EH (cell line): ENCODE measurements around the gene FAM171A2.

Source experiments
- DNase-seq: peaks from one replicate; pipeline ENCODE4 v3.0.0-alpha.2; 2015; ENCODE audit warnings: low read depth

The FAM171A2 gene

DNA sequence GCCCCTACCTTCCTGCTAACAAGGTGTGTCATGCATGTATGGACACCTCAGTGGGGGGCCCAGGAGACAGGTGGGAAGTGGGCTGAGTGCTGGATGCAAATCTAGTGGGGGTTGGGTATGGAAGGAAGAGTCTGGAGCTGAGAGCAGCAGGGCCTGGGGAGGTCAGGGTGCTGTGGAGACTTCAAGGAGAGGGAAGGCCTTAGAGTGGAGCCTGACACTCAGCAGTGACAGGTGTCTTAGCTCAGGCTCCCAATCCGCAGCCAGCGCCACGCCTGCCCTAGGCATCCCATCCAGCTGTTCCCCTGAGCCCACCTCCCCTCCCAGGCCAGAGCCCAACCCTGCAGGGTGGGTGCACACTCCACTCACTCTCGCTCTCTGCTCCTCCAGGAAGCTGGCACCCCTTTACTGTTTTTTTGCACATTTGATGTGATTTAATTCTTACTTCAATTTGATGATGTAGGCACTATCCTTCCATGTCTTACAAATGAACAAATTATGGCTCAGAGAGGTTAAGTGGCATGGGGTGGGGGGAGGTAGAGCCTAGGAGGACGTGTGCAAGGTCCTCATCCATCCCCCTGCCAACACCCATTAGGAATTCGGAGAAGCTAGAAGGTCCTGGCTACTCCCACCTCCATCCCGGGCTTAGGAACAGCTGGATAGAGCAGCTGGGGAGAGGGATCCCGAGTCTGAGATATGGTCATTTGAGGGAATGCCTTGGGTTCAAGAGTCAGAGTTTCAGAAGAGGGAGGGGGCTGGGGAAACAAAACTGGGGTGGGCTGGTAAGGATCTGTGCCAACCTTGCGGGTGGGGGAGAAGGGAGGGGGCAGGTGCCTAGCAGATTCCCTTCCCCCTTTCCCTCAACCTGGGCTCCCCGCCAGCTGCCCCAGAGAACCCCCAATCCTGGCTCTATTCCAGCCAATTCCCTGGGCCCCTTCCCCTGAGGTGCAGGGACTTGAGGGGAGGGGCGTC is 2.1 kb downstream of the FAM171A2 start:
- no peak for DNase-seq

DNA sequence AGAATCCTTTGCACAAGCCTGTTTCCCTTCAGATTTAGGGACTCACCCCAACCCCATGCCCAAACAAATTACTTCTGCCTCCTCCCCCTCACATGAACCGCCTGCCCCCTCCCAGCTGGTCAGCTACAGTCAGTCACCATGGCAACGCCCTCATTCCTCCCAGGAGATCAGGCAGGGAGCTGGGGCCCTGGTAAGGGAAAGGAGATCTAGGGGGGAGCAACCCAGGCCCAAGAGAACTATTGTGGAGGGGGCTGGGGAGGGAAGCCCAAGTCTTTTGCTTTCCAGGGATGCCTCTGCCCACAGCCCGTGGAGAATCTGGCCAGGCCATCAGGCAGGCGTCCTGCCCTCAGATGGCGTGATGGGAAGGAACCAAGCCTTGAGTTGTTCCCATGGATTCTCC is 2.8 kb downstream of the FAM171A2 start:
- peak; percentile 43 for DNase-seq

DNA sequence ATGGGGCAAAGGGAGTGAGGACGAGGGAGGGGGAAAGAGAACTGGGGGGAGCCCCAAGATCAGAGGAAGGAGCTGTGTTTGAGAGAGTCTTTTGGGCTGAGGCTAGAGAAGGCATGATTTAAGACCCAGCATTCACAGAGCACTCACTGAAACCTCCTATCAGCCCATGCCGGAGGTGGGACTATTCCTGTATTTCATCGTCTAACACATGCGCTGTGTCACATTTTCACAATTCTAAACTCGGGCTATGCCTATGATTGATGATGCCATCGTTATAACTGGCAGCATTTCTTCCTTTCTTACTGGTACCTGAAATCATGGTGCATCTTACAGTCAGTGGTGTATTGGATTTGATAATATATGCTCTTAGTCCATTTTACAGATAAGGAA is 3.5 kb downstream of the FAM171A2 start:
- no peak for DNase-seq

DNA sequence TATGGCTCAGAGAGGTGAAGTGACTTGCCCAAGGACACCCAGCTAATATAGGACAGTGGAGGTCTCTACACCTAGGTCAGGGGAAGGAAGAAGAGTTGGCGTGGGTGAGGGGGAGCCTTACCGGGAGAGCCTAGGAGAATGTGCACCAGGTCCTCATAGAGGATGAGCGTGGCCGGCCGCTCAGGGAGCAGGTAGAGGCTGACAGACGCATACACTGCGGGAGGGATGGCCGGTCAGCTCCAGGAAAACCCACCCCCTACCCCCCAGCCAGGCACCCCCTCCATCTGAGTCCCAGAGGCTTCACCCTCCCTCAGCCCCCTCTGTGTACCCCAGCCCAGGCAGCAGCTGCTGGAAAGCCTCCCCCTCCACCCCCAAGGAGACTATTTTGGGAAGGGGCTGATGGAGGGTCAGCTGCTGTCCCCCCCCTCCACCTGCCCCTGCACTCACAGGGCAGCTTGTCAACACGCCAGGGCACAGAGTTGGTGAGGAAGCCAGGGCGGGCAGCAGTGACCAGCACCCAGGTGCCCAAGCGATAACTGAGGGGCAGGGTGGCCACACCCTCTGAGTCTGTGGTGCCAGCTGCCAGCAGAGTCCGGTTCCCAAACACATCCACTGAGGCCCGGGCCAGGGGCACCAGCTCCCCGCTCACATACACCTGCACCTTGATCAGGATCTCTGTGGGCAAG is 4.1 kb downstream of the FAM171A2 start:
- DNase-seq, result no peak

DNA sequence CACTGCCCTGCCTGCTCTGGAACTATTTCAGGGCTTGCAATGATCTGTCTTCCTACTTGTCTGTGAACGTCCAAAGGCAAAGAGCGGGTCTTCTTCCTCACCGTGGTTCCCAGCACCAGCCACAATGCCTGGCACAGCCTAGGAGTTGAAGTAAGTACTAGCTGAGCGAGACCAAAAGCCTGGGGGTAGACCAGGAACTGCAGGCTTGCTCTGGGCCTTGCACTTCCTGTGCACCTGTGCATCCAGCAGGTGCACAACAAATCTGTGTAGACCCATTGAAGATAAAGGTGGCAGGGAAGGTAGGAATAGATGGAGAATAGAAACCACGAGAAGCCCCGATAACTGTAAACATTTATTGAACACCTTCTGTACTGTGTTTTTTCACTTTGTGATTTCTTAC is 4.6 kb downstream of the FAM171A2 start:
- no peak for DNase-seq

DNA sequence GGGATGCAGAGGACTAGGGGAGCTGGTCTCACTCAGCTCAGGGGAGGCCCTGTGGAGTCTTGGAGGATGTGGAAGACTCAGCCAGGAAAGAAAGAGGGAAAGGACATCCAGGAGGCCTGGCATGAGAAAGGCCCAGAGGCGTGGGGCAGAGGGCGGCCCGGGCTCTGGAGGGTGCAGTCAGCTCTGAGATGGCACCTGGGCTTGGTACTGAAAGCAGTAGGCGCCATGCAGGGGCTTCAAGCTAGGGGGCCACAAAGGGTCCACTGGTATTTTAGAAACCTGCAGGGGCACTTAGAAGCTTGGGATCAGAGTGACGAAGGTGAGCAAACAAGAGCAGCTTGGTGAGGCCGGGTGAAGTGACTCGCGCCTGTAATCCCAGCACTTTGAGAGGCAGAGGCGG is 5.6 kb downstream of the FAM171A2 start:
- DNase-seq, result no peak

DNA sequence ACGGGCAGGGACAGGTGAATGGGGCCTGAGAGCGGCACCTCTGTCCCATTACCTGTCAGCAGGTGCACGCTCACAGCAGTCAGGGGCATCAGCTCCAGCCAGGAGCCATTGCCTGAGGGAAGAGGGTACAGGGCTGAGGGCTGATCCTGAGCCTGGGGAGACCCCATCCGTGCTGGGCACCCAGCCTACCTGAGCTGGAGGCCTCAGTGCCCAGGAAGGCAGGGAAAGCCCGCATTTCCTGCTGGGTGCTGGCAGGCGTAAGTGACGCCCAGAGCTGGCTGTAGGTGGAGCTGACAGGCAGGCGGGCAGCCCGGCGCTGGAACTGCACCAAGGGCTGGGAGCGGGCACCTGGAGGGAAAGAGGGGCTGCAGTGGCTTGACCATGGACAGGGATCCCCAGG is 7.4 kb downstream of the FAM171A2 start:
- DNase-seq, result no peak

DNA sequence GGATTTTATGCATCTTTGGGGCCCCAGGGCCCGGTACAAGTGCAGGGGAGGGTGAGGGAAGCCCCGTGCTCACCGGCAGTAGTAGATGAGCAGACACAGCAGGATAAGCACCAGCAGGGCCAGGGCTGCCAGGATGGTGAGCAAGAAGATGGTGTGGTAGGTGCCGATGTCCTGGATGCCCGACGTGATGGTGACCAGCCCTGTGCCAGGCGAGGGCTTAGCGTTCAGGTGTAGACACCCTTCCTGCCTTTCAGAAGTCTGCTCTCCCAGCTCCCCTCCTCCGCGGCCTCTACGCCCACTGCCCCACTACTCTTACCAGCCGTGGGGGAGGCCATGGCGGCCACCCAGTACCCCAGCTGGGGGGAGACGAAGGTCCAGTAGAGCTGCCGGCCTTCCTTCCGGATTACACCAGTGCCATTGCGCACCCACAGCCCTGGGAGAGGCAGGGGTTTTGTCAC is 8.0 kb downstream of the FAM171A2 start:
- DNase-seq, result no peak

DNA sequence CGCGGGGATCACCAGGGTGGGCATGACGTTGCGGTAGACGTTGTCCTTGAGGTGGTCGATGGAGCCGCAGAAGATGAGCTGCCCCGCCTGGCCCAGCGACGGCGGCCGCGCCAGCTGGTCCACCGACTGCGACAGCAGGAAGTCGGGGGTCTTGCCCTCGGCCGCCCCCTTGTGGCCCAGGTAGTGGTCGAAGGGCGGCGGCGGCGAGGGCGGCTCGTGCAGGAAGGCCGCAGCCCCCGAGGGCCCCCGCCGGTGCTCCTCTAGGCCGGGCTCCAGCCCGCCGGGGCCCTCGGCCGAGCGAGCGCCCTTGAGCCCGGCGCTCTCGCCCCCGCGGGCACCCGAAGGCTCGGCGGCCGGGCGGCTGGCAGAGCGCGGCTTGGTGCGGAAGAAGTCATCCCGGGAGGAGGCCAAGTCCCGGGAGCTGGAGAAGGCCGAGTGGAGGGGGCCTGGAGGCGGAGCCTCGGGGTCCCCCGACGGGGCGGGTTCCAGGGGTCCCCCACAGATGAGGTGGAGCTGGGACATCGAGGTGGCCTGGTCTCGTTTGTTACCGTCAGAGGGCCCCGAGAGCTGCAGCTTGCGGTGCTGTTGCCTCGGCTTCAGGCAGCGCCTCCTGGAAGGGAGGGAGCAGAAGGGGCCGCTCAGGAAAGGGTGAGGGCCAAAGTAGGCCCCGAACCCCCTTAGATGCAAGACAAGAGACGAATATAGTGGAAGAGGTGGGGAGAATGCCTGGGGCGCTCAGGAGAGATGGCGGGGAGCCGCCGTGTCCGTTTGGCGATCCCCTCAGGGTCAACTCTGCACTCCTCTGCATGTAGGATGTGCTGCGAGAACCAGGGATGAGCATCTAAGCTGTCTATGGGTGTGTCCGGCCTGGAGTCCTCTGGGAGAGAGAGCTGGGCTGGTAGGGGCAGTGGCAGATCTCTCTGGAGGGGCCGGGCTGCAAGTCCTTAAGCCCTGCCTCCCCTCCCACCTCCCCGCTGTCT is 8.8 kb downstream of the FAM171A2 start:
- no peak for DNase-seq

DNA sequence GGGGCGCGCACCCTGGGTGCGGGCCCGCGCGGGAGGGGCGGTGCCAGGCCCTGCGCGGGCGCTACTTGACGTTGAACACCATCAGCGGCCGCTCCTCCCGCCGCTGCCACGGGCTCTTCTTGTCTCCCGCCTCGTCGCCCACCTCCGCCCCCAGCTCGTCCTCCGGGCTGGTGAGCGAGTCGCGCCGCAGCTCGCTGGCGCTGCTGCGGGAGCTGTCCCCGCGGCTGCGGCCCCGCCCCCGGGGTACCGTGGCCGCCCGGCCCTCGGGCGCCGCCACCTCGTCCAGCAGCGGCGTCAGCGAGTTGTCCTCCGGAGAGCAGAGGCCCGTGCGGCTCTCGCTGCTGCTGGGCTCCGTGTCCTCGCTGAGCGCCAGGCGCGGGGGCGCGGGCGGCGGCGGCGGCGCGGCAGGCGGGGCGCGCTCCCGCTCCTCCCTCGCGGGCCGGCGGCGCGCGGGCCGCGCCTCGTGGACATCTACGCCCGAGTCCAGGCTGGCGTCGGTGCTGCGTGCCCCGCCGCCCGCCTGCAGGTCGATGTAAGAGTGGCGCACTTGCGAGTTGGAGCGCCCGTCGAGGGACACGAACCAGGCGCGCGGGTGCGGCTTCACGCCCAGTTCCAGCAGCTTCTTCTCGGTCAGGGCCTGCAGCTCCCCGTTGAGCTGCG is 9.9 kb downstream of the FAM171A2 start:
- DNase-seq, result peak; percentile 37

DNA sequence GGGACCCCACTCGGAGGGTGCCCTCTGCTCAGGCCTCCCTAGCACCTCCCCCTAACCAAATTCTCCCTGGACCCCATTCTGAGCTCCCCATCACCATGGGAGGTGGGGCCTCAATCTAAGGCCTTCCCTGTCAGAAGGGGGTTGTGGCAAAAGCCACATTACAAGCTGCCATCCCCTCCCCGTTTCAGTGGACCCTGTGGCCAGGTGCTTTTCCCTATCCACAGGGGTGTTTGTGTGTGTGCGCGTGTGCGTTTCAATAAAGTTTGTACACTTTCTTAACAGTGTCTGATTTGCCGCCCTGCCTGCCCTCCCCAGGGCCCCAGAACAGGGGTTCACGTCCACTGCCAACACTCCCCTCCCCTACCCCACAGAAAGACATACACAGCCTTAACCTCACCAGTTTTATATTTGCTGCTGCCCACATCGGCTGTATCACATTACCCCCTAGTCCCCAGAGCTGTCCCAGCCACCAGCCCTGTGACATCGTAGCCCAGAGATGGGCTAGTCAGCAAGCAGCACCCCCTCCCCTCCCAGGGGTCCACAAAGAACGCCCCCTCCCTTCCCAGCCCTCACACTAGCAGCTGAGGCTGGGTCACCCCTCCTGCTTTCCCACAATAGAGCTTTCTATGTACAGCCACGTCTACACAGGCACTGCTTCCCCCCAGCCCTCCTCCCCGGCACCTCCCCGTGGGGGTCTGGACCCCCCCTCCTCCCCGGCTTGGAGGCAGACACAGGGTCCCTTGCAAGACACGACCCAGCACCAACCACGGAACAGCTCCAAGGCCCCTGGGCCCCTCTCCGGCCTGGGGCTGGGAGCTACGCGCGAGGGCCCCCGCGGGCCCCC is 10.6 kb downstream of the FAM171A2 start:
- DNase-seq, result no peak

DNA sequence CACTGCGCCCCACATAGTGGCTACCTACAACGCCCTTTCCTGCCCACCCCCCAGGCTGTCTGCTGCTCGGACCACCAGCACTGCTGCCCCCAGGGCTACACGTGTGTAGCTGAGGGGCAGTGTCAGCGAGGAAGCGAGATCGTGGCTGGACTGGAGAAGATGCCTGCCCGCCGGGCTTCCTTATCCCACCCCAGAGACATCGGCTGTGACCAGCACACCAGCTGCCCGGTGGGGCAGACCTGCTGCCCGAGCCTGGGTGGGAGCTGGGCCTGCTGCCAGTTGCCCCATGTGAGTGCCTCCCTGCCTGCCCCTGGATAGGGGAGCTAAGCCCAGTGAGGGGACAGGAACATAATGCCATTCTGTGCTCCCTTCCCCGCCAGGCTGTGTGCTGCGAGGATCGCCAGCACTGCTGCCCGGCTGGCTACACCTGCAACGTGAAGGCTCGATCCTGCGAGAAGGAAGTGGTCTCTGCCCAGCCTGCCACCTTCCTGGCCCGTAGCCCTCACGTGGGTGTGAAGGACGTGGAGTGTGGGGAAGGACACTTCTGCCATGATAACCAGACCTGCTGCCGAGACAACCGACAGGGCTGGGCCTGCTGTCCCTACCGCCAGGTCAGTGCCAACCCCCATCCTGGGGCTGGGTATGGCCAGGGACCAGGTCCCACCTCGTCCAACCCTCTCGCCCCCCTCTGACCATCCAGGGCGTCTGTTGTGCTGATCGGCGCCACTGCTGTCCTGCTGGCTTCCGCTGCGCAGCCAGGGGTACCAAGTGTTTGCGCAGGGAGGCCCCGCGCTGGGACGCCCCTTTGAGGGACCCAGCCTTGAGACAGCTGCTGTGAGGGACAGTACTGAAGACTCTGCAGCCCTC is 11.5 kb downstream of the FAM171A2 start:
- no peak for DNase-seq

DNA sequence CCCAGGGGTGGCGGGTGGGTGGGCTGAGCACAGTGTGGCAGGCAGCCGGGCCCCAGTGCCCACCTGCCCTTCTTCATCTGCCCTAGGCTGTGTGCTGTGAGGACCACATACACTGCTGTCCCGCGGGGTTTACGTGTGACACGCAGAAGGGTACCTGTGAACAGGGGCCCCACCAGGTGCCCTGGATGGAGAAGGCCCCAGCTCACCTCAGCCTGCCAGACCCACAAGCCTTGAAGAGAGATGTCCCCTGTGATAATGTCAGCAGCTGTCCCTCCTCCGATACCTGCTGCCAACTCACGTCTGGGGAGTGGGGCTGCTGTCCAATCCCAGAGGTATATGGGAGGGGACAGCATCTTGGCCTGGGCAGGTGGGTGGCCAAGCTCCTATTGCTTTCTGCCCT is 12.2 kb downstream of the FAM171A2 start:
- no peak for DNase-seq

DNA sequence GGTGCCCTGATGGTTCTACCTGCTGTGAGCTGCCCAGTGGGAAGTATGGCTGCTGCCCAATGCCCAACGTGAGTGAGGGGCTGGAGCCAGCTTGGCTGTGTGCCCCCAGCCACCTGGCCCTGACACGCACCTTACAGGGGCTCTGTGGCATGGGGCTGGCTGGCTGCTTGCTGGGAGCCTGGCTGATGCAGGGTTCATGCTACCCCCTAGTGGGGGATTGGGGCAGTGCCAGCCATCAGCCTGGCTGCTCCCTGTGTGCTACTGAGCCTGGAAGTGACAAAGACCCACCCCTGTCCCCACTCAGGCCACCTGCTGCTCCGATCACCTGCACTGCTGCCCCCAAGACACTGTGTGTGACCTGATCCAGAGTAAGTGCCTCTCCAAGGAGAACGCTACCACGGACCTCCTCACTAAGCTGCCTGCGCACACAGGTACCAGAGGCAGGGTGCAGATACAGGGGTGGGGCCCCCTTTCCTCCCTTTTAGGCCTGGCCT is 12.9 kb downstream of the FAM171A2 start:
- peak; percentile 66 for DNase-seq

DNA sequence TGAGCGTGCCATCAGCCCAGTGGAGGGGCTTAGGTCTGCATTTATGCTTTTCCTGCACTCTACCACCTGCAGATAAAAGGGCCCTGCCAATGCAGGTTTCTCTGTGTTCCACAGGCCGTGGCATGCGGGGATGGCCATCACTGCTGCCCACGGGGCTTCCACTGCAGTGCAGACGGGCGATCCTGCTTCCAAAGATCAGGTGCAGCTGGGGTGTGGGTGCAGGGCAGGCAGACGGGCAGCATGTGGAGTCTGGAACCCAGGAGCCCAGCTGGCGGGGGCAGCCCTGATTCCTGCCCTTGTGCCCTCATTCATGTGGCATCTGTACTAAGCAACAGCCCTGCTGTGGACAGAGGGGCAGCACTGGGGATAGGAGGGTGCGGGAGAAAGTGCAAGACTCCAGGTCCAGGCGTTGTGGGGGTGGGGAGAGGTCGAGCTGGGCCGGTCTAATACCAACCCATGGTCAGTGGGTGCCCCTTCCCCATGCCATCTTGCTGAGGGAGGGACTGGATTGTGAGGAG is 14.0 kb downstream of the FAM171A2 start:
- DNase-seq, result no peak

DNA sequence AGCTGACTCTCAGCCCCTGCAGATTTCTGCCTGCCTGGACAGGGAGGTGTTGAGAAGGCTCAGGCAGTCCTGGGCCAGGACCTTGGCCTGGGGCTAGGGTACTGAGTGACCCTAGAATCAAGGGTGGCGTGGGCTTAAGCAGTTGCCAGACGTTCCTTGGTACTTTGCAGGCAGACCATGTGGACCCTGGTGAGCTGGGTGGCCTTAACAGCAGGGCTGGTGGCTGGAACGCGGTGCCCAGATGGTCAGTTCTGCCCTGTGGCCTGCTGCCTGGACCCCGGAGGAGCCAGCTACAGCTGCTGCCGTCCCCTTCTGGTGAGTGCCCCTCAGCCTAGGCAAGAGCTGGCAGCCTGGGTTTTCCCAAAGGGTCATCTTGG is 14.7 kb downstream of the FAM171A2 start:
- no peak for DNase-seq

DNA sequence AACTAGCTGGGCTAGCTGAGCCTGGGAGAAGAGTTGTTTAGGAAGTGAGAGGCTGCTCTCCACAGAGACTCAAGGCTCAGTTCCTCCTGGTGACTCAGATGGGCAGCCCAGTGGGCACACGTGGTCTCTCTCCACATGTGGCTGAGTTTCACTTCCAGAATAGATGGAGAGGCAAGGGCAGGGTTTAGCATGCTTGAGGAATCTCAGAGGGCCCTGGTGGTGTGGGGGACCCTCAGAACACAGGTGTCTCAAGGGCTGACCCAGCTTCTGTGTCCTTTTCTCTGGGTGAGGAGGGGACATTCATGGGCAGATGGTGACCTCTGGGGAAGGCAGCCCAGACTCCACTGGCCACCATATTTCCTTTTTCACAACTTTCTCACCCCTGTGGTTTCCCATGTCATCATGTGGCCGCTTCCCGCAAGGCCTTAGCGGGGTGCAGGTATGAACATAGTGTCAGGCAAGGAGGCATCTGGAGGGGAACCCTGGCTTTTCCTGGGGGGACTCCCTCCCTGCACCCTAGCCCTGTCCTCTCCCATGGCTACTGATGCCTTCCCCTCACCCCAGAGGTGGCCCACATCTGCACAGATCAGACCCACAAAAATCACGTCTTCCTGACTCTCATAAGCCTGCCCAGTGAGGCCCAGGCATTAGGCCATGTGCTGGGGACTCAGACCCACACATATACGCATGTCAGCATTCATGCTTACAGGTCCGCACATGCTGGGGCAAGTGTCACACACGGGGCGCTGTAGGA is 15.2 kb downstream of the FAM171A2 start:
- peak; percentile 58 for DNase-seq
